Astrocyte (in vitro differentiated cells and primary cell): ENCODE measurements around the gene PCDHGB5.

Experiments used
- CTCF ChIP-seq: IDR thresholded peaks from 2 replicates; pipeline ENCODE4 v1.5.1; 2011; ENCODE audit warnings: low read depth, mild to moderate bottlenecking, inconsistent platforms, low read length, moderate library complexity; ENCODE audit not compliant: insufficient read depth
- EZH2 ChIP-seq: IDR thresholded peaks from 2 replicates; pipeline ENCODE4 v1.6.1; 2012; ENCODE audit warnings: mild to moderate bottlenecking, low read length, inconsistent platforms; ENCODE audit not compliant: insufficient read depth

GRCh38 chr5:141393267-141393666 is 4.5 kb upstream of the PCDHGB5 start:
- TF ChIP-seq CTCF (no peak), EZH2 (no peak)
